AG04449 (cell line): ENCODE data around the gene CRHR2.

Source experiments
- CTCF ChIA-PET: fragments of 350-600 bp; formaldehyde crosslinking; extraction: SDS; loops from one replicate; lab custom pipeline; 2021; ENCODE audit warnings: antibody characterized with exemption; lab: Yijun Ruan, JAX
- POLR2A ChIA-PET: fragments of 400-600, 350-600 bp; formaldehyde crosslinking; extraction: SDS; loops from one replicate; lab custom pipeline; 2020; ENCODE audit warnings: antibody characterized with exemption, inconsistent platforms; lab: Yijun Ruan, JAX
- DNase-seq: peaks from one replicate; pipeline ENCODE4 v3.0.0-alpha.2; 2010; ENCODE audit warnings: low read depth, low spot score
- H3K4me3 ChIP-seq: 2 replicates; pipeline ENCODE4 v1.5.1; 2011; ENCODE audit warnings: low read depth, mild to moderate bottlenecking, control low read depth, low read length
- TF ChIP-seq, protein P1 (sequence below): IDR thresholded peaks from one replicate; pipeline ENCODE4 v1.5.1; 2011; ENCODE audit warnings: mild to moderate bottlenecking, moderate library complexity, low read length, control low read depth, inconsistent platforms; ENCODE audit not compliant: insufficient read depth; ENCODE audit errors: missing control alignments

The CRHR2 gene

DNA sequence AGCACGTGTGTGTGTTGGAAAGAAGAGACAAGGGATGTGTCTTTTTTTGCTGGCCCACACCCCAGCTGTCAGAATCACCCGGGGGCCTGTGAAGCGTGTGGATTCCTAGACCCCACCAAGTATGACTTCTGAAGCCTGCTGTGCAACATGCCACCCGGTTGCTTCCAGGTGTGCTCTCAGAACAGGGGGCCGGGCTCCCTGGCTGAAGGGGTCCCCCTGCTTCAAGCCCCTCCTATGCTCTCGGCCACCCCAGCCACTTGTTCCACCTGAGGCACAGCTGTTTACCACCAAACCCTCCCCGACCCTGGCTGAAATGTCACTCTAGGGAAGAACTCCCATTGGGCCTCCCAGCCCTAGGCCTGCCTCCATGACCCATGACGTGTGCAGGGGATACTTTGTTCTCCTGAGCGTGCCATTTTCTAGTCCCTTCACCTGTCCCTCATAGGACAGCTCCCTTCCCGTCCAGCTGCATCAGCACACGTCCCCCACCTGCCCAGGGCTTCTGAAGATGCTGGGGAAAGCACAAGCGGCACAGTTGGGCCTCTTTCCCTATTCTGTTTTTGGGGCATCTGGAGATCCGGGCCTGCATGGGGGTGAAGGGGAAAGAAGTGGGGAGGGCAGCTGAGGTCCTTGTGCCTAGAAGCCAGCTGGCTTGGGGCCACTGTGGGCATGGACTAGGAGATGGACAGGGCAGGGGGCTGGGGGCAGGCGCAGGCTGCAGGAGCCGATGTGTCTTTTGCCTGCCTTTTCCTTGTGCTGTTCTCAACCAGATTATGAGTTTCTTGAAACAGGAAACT lies 33.3 kb downstream of the CRHR2 start:
- H3K4me3 ChIP-seq = no peak overlapping the region
- TF ChIP-seq, protein P1, sequence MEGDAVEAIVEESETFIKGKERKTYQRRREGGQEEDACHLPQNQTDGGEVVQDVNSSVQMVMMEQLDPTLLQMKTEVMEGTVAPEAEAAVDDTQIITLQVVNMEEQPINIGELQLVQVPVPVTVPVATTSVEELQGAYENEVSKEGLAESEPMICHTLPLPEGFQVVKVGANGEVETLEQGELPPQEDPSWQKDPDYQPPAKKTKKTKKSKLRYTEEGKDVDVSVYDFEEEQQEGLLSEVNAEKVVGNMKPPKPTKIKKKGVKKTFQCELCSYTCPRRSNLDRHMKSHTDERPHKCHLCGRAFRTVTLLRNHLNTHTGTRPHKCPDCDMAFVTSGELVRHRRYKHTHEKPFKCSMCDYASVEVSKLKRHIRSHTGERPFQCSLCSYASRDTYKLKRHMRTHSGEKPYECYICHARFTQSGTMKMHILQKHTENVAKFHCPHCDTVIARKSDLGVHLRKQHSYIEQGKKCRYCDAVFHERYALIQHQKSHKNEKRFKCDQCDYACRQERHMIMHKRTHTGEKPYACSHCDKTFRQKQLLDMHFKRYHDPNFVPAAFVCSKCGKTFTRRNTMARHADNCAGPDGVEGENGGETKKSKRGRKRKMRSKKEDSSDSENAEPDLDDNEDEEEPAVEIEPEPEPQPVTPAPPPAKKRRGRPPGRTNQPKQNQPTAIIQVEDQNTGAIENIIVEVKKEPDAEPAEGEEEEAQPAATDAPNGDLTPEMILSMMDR = no peak
- ChIA-PET POLR2A (no interaction called here), CTCF (no interaction called here)
- no peak for DNase-seq

DNA sequence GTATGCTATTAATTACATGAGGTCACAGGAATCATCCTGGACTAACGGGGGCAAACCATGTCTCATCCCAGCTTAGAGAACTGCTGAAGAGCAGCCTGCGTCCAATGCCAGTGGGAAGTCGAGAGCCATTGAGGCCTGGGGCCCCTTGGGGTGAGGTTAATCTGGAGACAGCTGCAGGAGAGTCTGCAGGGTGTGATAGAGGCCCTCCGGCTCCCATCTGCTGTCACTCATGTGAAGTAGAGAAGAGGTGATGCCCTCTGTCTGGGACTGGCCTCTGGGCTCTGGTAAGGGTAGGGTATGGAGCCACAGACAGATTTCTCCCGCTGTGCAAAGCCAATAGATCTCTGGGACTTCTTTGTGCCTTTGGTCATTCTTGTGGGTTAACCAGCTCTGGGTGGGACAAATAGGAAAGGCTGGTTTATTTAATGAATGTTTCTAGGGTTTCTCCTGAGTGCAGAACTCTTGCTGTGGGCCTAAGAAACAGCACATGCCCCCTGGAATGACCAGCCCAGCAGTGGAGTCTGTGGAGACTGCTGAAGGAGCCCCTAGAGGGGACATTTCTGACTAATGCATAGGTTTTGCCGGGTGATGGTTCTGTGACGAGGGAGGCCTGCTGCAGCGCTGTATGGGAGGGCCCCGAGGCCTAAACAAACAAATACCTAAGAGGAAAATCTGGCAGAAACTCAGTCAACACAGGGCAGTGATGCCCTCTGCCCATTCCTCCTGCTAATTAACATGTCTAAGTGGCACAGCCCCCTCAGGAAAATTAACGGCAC lies 34.5 kb downstream of the CRHR2 start:
- TF ChIP-seq, protein P1 = no peak
- POLR2A ChIA-PET = no interaction called here
- CTCF ChIA-PET = interaction anchor here (2.4 kb wide), 1 partner anchor 92 kb away, joined by 7 read pairs; no protein-coding TSS in a partner anchor
- DNase-seq = no peak
- no peak overlapping the region for H3K4me3 ChIP-seq

DNA sequence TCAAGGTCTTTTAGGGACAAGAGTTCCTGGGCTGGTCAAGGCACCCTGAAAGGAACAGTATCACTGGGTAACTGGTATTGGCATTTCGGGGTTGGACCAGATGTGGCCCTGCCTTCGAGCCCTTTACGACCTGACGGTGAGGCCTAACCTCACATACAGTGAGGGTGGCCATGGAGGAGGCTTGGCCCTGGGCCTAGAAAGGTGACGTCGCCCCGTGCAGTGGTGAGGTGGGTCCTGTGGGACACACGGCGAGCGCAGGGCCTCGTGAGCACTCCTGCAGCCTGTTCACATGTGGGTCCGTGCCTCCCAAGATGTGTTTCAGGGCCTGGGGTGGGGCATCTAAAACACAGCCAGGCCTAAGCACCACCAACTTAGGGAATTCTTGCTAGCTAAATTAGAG lies 36.1 kb downstream of the CRHR2 start:
- H3K4me3 ChIP-seq = no peak overlapping the region
- CTCF ChIA-PET = interaction anchor here (2.4 kb wide), 1 partner anchor 94 kb away, joined by 7 read pairs; no protein-coding TSS in a partner anchor
- TF ChIP-seq, protein P1 = no peak
- DNase-seq = no peak
- POLR2A ChIA-PET = no interaction called here

DNA sequence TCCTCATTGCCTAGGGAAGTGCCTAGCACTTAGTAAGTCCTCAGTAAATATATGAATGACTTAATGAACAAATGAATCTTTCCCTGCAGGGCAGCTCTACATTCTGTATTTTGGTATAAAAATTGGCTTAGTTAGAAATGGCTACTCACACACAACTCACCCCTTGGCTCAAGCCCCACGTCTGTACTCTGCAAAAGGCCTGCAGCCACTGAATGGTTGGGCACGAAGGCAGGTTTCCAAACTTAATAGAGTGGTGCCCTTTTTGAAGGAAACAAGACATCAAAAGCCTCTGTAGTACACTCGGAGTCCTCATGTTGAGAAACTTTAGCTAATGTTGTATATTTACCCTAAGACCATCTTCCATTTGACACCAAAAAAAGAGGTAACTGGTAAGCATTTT lies 36.6 kb downstream of the CRHR2 start:
- TF ChIP-seq, protein P1 = no peak
- no peak for DNase-seq
- POLR2A ChIA-PET = no interaction called here
- H3K4me3 ChIP-seq = no peak overlapping the region
- CTCF ChIA-PET = interaction anchor here (2.4 kb wide), 1 partner anchor 95 kb away, joined by 7 read pairs; no protein-coding TSS in a partner anchor

DNA sequence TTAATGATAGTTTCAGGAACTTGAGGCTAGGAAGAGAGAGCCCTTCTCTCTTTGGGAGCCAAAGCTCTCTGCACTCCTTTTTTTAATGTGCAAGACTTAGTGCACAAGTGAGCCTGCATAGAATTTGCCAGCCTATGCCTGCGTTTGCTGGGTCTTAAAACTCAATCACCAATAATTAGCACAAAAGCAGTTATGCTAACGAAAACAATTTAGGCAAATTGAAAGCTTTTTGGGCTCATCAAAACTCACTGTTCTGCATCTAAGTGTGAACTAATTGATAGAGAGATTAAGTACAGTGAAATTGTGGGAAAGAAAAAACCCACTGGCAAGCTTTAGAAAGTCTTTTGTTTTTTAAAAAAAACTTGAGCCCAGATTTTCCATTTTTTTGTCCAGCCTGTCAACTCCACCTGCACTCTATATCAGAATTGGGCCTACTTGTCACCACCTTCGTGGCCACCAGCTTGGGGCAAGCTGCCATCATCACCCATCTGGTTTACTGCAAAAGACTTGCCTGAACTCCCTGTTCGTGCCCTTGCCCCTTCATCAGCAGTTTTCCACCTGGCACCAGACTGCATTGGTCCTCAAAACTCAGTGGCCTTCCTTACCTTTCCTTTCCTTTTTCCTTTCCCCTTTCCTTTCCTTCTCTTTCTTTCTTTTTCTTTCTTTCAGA lies 37.8 kb downstream of the CRHR2 start:
- POLR2A ChIA-PET = no interaction called here
- TF ChIP-seq, protein P1 = no peak
- no peak overlapping the region for H3K4me3 ChIP-seq
- no peak for DNase-seq
- CTCF ChIA-PET = interaction anchor here (0.8 to 1.2 kb wide), 3 partner anchors 9 to 95 kb away, joined by 3 read pairs; no protein-coding TSS in a partner anchor
